ENCODE results near the gene SLC2A13. TPM values are rescaled to one million over a fixed set of nuclear protein-coding genes. Genes with fewer than 3 reads are reported as not detected.

The SLC2A13 gene
- total and polyA plus RNA-seq, 2 donors from 2014 or later: 3.9 to 18.6 TPM

- Histone ChIP-seq H3K27ac (ENCODE audit: low read depth in 2 of 2, low read length in 2 of 2) (no peak overlapping the region), H3K4me3 (ENCODE audit: low read length in 3 of 3) (no peak overlapping the region), H3K9me3 (ENCODE audit: control insufficient read depth in 2 of 3, insufficient read depth in 1 of 3, low read length in 3 of 3) (no peaks in the 10 kb centered on the region), H3K27me3 (ENCODE audit: control insufficient read depth, insufficient read depth, low read length) (no peaks in the 10 kb centered on the region), H3K9ac (ENCODE audit: low read length in 3 of 3) (no peak overlapping the region), H3K4me1 (ENCODE audit: control insufficient read depth in 2 of 3, insufficient read depth in 2 of 3, low read depth in 1 of 3, low read length in 3 of 3) (no peaks in the 10 kb centered on the region), H3K36me3 (ENCODE audit: control insufficient read depth in 2 of 3, insufficient read depth in 3 of 3, low read length in 3 of 3) (no peaks in the 10 kb centered on the region)
- no peak for FAIRE-seq
- TF ChIP-seq CTCF (IDR thresholded peaks at IDR 0.05; ENCODE audit: borderline replicate concordance, extremely low read depth, insufficient read depth): no peak
- intact Hi-C loops (cut with DNase I): no loop called here
- no peak for DNase-seq
Observed at GRCh38 chr12:39972119-39972518, 133.8 kb downstream of the SLC2A13 start.

- FAIRE-seq (no peak), DNase-seq (no peak)
- no peak overlapping the region for H3K9ac ChIP-seq (ENCODE audit: low read length in 3 of 3)
- H3K36me3 ChIP-seq (ENCODE audit: control insufficient read depth in 2 of 3, insufficient read depth in 3 of 3, low read length in 3 of 3): no peaks in the 10 kb centered on the region
- no peak overlapping the region for H3K27ac ChIP-seq (ENCODE audit: low read depth in 2 of 2, low read length in 2 of 2)
- H3K27me3 ChIP-seq (ENCODE audit: control insufficient read depth, insufficient read depth, low read length): no peaks in the 10 kb centered on the region
- peaks cover 0 to 4% (median 4%) of the 10 kb centered on the region in 3 donors for H3K4me1 ChIP-seq (ENCODE audit: control insufficient read depth in 2 of 3, insufficient read depth in 2 of 3, low read depth in 1 of 3, low read length in 3 of 3)
- intact Hi-C loops (cut with DNase I): no loop called here
- TF ChIP-seq CTCF (IDR thresholded peaks at IDR 0.05; ENCODE audit: borderline replicate concordance, extremely low read depth, insufficient read depth): no peak
- no peak overlapping the region for H3K4me3 ChIP-seq (ENCODE audit: low read length in 3 of 3)
- H3K9me3 ChIP-seq (ENCODE audit: control insufficient read depth in 2 of 3, insufficient read depth in 1 of 3, low read length in 3 of 3): no peaks in the 10 kb centered on the region
Observed at GRCh38 chr12:39971348-39971747, 134.5 kb downstream of the SLC2A13 start.

GRCh38 chr12:39966721-39967120 lies 139.2 kb downstream of the SLC2A13 start:
- peak in 2 of 5 donors; percentile 20 to 30 for DNase-seq
- no peak overlapping the region for H3K9ac ChIP-seq (ENCODE audit: low read length in 3 of 3)
- H3K9me3 ChIP-seq (ENCODE audit: control insufficient read depth in 2 of 3, insufficient read depth in 1 of 3, low read length in 3 of 3): no peaks in the 10 kb centered on the region
- no peak overlapping the region for H3K27ac ChIP-seq (ENCODE audit: low read depth in 2 of 2, low read length in 2 of 2)
- peaks cover 0 to 13% (median 5%) of the 10 kb centered on the region in 3 donors for H3K4me1 ChIP-seq (ENCODE audit: control insufficient read depth in 2 of 3, insufficient read depth in 2 of 3, low read depth in 1 of 3, low read length in 3 of 3)
- intact Hi-C loops (cut with DNase I): no loop called here
- no peaks in the 10 kb centered on the region for H3K27me3 ChIP-seq (ENCODE audit: control insufficient read depth, insufficient read depth, low read length)
- TF ChIP-seq CTCF (IDR thresholded peaks at IDR 0.05; ENCODE audit: borderline replicate concordance, extremely low read depth, insufficient read depth): no peak
- no peaks in the 10 kb centered on the region for H3K36me3 ChIP-seq (ENCODE audit: control insufficient read depth in 2 of 3, insufficient read depth in 3 of 3, low read length in 3 of 3)
- no peak overlapping the region for H3K4me3 ChIP-seq (ENCODE audit: low read length in 3 of 3)
- FAIRE-seq: no peak

GRCh38 chr12:39966256-39966655 lies 139.6 kb downstream of the SLC2A13 start:
- H3K9me3 ChIP-seq (ENCODE audit: control insufficient read depth in 2 of 3, insufficient read depth in 1 of 3, low read length in 3 of 3): no peaks in the 10 kb centered on the region
- DNase-seq (peak in 1 of 5 donors; percentile 34), FAIRE-seq (no peak)
- H3K4me3 ChIP-seq (ENCODE audit: low read length in 3 of 3): no peak overlapping the region
- no peak overlapping the region for H3K27ac ChIP-seq (ENCODE audit: low read depth in 2 of 2, low read length in 2 of 2)
- no peaks in the 10 kb centered on the region for H3K27me3 ChIP-seq (ENCODE audit: control insufficient read depth, insufficient read depth, low read length)
- H3K36me3 ChIP-seq (ENCODE audit: control insufficient read depth in 2 of 3, insufficient read depth in 3 of 3, low read length in 3 of 3): no peaks in the 10 kb centered on the region
- TF ChIP-seq CTCF (IDR thresholded peaks at IDR 0.05; ENCODE audit: borderline replicate concordance, extremely low read depth, insufficient read depth): no peak
- intact Hi-C loops (cut with DNase I): no loop called here
- H3K4me1 ChIP-seq (ENCODE audit: control insufficient read depth in 2 of 3, insufficient read depth in 2 of 3, low read depth in 1 of 3, low read length in 3 of 3): peaks cover 0 to 13% (median 5%) of the 10 kb centered on the region in 3 donors
- no peak overlapping the region for H3K9ac ChIP-seq (ENCODE audit: low read length in 3 of 3)
